Thoracic aorta (tissue), 2 donors: ENCODE measurements around the gene ATP2A3. TPM values are rescaled to one million over a fixed set of nuclear protein-coding genes. Genes with fewer than 3 reads are reported as not detected.
A peak's percentile ranks its signal among the peaks of the same experiment; 100 is the strongest.

Source experiments
- ATAC-seq: fragments of 150-250 bp; one replicate; pipeline ENCODE4 v1.8.0; 2017; ENCODE audit warnings: low read depth; ENCODE audit not compliant: insufficient number of reproducible peaks, low FRiP score
- DNase-seq: peaks from one replicate; pipeline ENCODE4 v3.0.0-alpha.2; 2020; ENCODE audit warnings: low spot score
- H3K27ac ChIP-seq, 2 donors: fragments of 200-600 bp; sonication (generic); 1 replicate in 1 of 2; 2 replicates in 1 of 2; pipeline ENCODE4 v1.5.1; 2016; ENCODE audit warnings: mild to moderate bottlenecking in 2 of 2, moderate library complexity in 2 of 2
- H3K27me3 ChIP-seq: fragments of 200-600 bp; sonication (generic); replicated peaks from 2 replicates; pipeline ENCODE4 v1.6.0; 2016; ENCODE audit warnings: mild to moderate bottlenecking; ENCODE audit not compliant: insufficient read depth
- H3K36me3 ChIP-seq: fragments of 200-600 bp; sonication (generic); one replicate; pipeline ENCODE4 v1.5.1; 2016
- H3K4me1 ChIP-seq, 2 donors: fragments of 200-600 bp; sonication (generic); 1 replicate in 1 of 2; 2 replicates in 1 of 2; pipeline versions ENCODE4 v1.5.1 to v1.6.0; 2016; ENCODE audit warnings: low read depth in 2 of 2, mild to moderate bottlenecking in 1 of 2; ENCODE audit not compliant: control insufficient read depth in 1 of 2
- H3K4me3 ChIP-seq: fragments of 200-600 bp; sonication (generic); 2 replicates; pipeline ENCODE4 v1.5.1; 2016; ENCODE audit warnings: mild to moderate bottlenecking
- H3K9me3 ChIP-seq: fragments of 200-600 bp; sonication (generic); 2 replicates; pipeline ENCODE4 v1.5.1; 2016
- total RNA-seq, 2 donors: library from RNA; depleted of rRNA; stranded (reverse); fragments of >200 nt; gene quantifications; one replicate each; pipeline versions ENCODE4 v1.1.0 to v1.2.3, GENCODE V29; 2016
- TF ChIP-seq, protein P1 (sequence below): fragments of 200-600 bp; sonication (generic); IDR thresholded peaks from one replicate; pipeline ENCODE4 v1.5.1; 2019; ENCODE audit warnings: antibody characterized with exemption

The ATP2A3 gene
- total RNA-seq, 2 donors from 2014 or later, result 37.2 to 50.4 TPM

DNA sequence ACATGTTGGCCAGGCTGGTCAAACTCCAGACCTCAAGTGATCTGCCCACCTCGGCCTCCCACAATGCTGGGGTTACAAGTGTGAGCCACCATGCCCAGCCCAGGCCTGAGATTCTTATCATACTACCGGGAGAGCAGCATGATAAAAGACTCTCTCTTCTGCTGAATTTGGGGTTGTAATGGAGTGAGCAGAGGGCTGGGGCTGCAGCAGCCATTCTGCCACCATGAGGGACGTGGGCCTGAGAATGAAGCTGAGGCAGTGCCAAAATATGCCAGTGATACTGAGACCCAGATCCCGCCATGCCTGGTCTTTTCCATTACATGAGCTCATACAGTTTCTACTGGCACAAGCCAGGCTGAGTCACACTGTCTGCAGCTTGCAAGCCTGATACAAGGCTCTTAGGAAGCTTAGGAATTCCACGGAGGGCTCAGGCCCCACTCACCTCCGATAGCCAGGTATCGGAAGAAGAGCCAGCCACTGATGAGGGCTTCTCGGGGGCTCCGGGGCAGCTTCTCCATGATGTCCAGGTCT is 28.3 kb downstream of the ATP2A3 start:
- Histone ChIP-seq H3K36me3 (peaks cover 23% of the 10 kb centered on the region), H3K4me3 (no peak overlapping the region), H3K27ac (no peak overlapping the region), H3K27me3 (no peaks in the 10 kb centered on the region), H3K4me1 (peaks cover 0 to 5% of the 10 kb centered on the region in 2 donors), H3K9me3 (no peaks in the 10 kb centered on the region)
- TF ChIP-seq, protein P1, sequence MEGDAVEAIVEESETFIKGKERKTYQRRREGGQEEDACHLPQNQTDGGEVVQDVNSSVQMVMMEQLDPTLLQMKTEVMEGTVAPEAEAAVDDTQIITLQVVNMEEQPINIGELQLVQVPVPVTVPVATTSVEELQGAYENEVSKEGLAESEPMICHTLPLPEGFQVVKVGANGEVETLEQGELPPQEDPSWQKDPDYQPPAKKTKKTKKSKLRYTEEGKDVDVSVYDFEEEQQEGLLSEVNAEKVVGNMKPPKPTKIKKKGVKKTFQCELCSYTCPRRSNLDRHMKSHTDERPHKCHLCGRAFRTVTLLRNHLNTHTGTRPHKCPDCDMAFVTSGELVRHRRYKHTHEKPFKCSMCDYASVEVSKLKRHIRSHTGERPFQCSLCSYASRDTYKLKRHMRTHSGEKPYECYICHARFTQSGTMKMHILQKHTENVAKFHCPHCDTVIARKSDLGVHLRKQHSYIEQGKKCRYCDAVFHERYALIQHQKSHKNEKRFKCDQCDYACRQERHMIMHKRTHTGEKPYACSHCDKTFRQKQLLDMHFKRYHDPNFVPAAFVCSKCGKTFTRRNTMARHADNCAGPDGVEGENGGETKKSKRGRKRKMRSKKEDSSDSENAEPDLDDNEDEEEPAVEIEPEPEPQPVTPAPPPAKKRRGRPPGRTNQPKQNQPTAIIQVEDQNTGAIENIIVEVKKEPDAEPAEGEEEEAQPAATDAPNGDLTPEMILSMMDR, result no peak
- DNase-seq, result no peak
- ATAC-seq, result no peak

DNA sequence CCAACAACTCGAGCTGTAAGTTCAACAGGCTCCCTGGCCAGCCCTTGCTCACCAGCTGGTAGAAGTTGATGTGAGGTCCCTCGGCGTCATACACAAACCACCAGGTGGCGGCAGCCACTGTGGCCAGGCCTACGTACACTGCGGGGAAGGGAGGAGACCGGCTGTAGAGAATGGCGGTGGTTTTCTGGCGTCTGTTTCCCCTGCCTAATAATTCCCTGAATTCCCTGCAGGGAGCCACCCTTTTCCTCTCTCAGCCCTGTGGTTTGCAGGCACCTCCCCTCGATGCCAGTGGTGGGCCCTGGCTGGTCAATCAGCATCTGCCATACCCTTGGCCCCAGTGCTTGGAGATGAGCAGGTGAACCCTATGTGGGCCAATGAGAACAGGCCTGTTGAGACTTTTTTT is 29.1 kb downstream of the ATP2A3 start:
- H3K4me1 ChIP-seq, result peaks cover 0 to 5% of the 10 kb centered on the region in 2 donors
- H3K9me3 ChIP-seq, result no peaks in the 10 kb centered on the region
- peaks cover 21% of the 10 kb centered on the region for H3K36me3 ChIP-seq
- no peak overlapping the region for H3K27ac ChIP-seq
- H3K4me3 ChIP-seq, result no peak overlapping the region
- peak; percentile 36 for ATAC-seq
- TF ChIP-seq, protein P1, result peak; percentile 56
- H3K27me3 ChIP-seq, result no peaks in the 10 kb centered on the region
- DNase-seq, result no peak

DNA sequence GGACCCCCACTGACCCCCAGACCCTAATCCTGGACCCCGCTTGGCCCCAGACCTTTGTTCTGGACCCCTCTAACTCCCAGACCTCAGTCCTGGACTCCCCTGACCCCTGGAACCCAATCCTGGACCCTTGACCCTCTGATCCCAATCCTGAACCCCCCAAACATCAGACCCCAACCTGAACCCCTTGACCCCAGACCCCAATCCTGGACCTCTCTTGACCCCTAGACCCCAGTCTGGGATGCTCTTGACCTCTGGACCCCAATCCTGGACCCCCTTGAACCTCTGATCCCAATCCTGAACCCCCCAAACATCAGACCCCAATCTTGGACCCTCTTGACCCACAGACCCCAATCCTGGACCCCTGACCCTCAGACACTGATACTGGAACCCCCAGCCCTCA is 34.5 kb downstream of the ATP2A3 start:
- DNase-seq (no peak), ATAC-seq (no peak)

DNA sequence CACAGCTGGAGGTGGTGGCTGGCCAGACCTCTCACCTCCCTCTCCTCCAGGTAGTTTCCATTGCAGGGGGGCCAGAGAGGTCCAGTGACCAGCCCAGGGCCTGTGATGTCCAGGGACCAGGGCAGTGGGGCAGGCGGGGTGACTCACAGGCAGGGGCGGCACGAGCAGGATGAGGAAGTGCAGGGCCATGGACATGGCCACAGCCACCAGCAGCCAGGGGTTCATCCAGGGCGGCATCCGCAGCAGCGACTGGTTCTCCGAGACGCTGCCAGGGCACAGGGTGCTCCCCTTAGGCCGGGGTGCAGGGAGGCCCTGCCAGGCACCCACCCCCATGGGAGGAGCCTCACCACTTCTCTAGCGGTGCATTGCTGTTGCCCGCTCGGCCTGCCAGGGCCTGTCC is 35.1 kb downstream of the ATP2A3 start:
- no peak for ATAC-seq
- DNase-seq, result no peak
- no peak overlapping the region for H3K4me3 ChIP-seq
- H3K27ac ChIP-seq, result no peak overlapping the region
- no peaks in the 10 kb centered on the region for H3K9me3 ChIP-seq
- TF ChIP-seq, protein P1, result no peak
- H3K4me1 ChIP-seq, result peaks cover 0 to 18% of the 10 kb centered on the region in 2 donors
- peaks cover 3% of the 10 kb centered on the region for H3K36me3 ChIP-seq
- no peaks in the 10 kb centered on the region for H3K27me3 ChIP-seq

More for the DNA sequence above, 34.5 kb downstream of the ATP2A3 start:
- H3K36me3 ChIP-seq, result peaks cover 3% of the 10 kb centered on the region
- no peaks in the 10 kb centered on the region for H3K27me3 ChIP-seq
- TF ChIP-seq, protein P1, result no peak
- no peaks in the 10 kb centered on the region for H3K9me3 ChIP-seq
- H3K4me3 ChIP-seq, result no peak overlapping the region
- peaks cover 0 to 18% of the 10 kb centered on the region in 2 donors for H3K4me1 ChIP-seq
- no peak overlapping the region for H3K27ac ChIP-seq

DNA sequence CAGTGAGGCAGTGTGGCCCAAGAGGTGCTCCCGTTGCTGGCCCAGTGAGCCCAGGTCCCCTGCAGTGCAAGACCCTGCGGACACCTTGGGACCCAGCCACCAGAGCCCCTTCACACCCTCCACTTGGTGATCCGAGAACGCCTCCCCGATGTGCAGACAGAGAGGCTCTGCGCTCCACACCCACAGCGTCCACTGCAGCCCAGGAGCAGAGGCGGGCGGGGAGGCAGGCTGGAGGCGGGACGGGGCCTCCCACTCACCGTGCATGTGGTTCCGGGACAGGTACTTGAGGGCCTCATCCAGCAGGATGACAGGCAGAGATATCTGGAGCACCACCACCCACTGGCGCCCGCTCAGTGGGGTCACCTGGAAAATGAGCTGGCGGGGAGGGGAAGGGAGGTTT is 35.8 kb downstream of the ATP2A3 start:
- Histone ChIP-seq H3K9me3 (no peaks in the 10 kb centered on the region), H3K27me3 (no peaks in the 10 kb centered on the region), H3K36me3 (peaks cover 3% of the 10 kb centered on the region), H3K4me3 (no peak overlapping the region), H3K4me1 (peaks cover 0 to 18% of the 10 kb centered on the region in 2 donors), H3K27ac (no peak overlapping the region)
- ATAC-seq, result no peak
- no peak for DNase-seq
- TF ChIP-seq, protein P1, result no peak
